ENCODE data around the gene RHOBTB3. TPM values are rescaled to one million over a fixed set of nuclear protein-coding genes. Genes with fewer than 3 reads are reported as not detected.

RHOBTB3 gene
- total and polyA plus RNA-seq, 11 donors = 24.3 to 116 (median 82.1) TPM

- ATAC-seq (no peak), DNase-seq (no peak)
- Histone ChIP-seq H3K4me3 (no peak overlapping the region), H3K27me3 (no peaks in the 10 kb centered on the region), H3K4me1 (peaks cover 0 to 34% (median 17%) of the 10 kb centered on the region in 12 donors), H3K36me3 (peaks cover 0 to 19% (median 0%) of the 10 kb centered on the region in 9 donors), H3K9me3 (peaks cover 0 to 10% (median 0%) of the 10 kb centered on the region in 12 donors), H3K27ac (no peak overlapping the region)
- intact Hi-C loops (cut with DNase I) = loop anchor here in 1 of 10 donors (5.0 kb wide), 1 partner anchor 37 kb away; no protein-coding TSS in a partner anchor
- TF ChIP-seq CTCF (IDR thresholded peaks at IDR 0.05) (no peak), POLR2A (IDR thresholded peaks at IDR 0.05) (no peak)
- WGBS, 4 donors = 95 to 99% (median 98%) methylated on average over 3 of the region's 3 CpGs
Measured at GRCh38 chr5:95800553-95800952, 69.4 kb downstream of the RHOBTB3 start.

- intact Hi-C loops (cut with DNase I) = loop anchor here in 1 of 10 donors (5.0 kb wide), 1 partner anchor 36 kb away; no protein-coding TSS in a partner anchor
- TF ChIP-seq POLR2A (IDR thresholded peaks at IDR 0.05) (no peak), CTCF (IDR thresholded peaks at IDR 0.05) (no peak)
- Histone ChIP-seq H3K36me3 (peaks cover 0 to 10% (median 0%) of the 10 kb centered on the region in 9 donors), H3K27ac (peak overlapping the region in 7 of 12 donors; percentile 23 to 86 (median 70)), H3K27me3 (no peaks in the 10 kb centered on the region), H3K4me3 (no peak overlapping the region), H3K9me3 (peaks cover 0 to 10% (median 0%) of the 10 kb centered on the region in 12 donors), H3K4me1 (peaks cover 0 to 34% (median 17%) of the 10 kb centered on the region in 12 donors)
- 52 to 78% (median 69%) methylated on average over 2 of the region's 2 CpGs for WGBS, 4 donors
- DNase-seq = no peak
- no peak for ATAC-seq
Measured at GRCh38 chr5:95801532-95801931, 70.4 kb downstream of the RHOBTB3 start.

GRCh38 chr5:95801961-95802360 is 70.8 kb downstream of the RHOBTB3 start:
- ATAC-seq (no peak), DNase-seq (no peak)
- Histone ChIP-seq H3K27ac (peak overlapping the region in 9 of 12 donors; percentile 23 to 91 (median 70)), H3K4me1 (peaks cover 0 to 34% (median 17%) of the 10 kb centered on the region in 12 donors), H3K36me3 (peaks cover 0 to 5% (median 0%) of the 10 kb centered on the region in 9 donors), H3K4me3 (no peak overlapping the region), H3K9me3 (peaks cover 0 to 10% (median 0%) of the 10 kb centered on the region in 12 donors), H3K27me3 (no peaks in the 10 kb centered on the region)
- intact Hi-C loops (cut with DNase I) = loop anchor here in 1 of 10 donors (5.0 kb wide), 1 partner anchor 35 kb away; no protein-coding TSS in a partner anchor
- 92 to 98% (median 94%) methylated on average over 3 of the region's 3 CpGs for WGBS, 4 donors
- no peak for TF ChIP-seq POLR2A (IDR thresholded peaks at IDR 0.05)
- no peak for TF ChIP-seq CTCF (IDR thresholded peaks at IDR 0.05)

GRCh38 chr5:95803271-95804148 is 72.4 kb downstream of the RHOBTB3 start:
- H3K4me1 ChIP-seq = peaks cover 0 to 42% (median 25%) of the 10 kb centered on the region in 12 donors
- TF ChIP-seq POLR2A (IDR thresholded peaks at IDR 0.05) (no peak), CTCF (IDR thresholded peaks at IDR 0.05) (no peak)
- intact Hi-C loops (cut with DNase I) = loop anchor here in 1 of 10 donors (5.0 kb wide), 1 partner anchor 34 kb away; no protein-coding TSS in a partner anchor
- no peak for DNase-seq
- H3K27me3 ChIP-seq = no peaks in the 10 kb centered on the region
- H3K27ac ChIP-seq = peak overlapping the region; percentile 46 to 91 (median 70)
- 49 to 60% (median 55%) methylated on average over 6 of the region's 6 CpGs for WGBS, 4 donors
- ATAC-seq = peak; percentile 84 to 89 (median 87)
- H3K36me3 ChIP-seq = no peaks in the 10 kb centered on the region
- no peak overlapping the region for H3K4me3 ChIP-seq
- peaks cover 0 to 10% (median 0%) of the 10 kb centered on the region in 12 donors for H3K9me3 ChIP-seq
